Mesenteric fat pad (tissue), 1 donor: ENCODE results near the gene LRRC61. TPM values are rescaled to one million over a fixed set of nuclear protein-coding genes. Genes with fewer than 3 reads are reported as not detected.

Experiments used
- DNase-seq: peaks from one replicate; pipeline ENCODE4 v3.0.0-alpha.2; 2020; ENCODE audit warnings: low spot score
- total RNA-seq: library from RNA; stranded (reverse); fragmentation: NEBNext Ultra II Directional; extraction: Animal tissue kit (Norgen Biotek cat#: 25700); gene quantifications from one replicate; pipeline ENCODE4 v1.2.1, GENCODE V29; 2021
- donor health status: DM: yes; HTN: yes; CAD: no.

The LRRC61 gene
- total RNA-seq, 1 donor from 2014 or later: 3.9 TPM

DNA sequence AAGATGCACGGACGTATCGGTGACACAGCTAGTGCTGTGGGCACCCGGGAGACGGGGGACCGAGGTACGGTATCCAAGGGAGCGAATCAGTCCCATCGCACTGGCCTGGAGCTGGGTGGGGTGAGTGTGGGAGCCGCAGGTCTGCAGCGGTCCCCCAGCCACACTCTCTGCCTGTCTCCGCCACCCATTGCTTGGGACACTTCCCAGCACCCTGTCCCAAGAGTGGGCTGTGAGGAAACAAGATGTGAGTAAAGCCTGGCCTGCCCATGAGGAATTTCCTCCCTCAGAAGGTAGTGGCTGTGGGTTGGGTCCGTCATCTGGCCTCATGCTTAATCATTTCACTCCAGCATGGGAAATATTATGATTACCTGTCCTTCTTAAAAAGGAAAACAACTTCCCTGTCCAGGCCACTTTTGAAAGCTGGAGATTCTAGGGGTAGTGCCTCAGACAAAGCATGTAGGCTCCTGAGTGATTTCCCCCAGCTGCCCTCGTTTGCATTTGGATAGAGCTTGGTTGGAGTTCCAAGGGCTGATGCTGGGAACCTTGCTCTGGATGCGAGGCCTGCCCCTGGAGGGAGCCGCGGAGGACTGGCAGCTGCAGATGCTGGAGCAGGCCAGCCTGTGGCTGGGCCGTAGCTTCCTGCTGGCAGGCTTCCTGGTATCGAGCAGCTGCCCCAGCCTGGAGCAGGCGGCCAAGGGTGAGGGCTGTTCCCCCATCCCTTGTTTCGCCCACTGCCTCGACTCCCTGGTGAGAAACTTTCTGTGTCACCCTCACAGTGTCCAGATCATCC lies 6.4 kb downstream of the LRRC61 start:
- DNase-seq: no peak

DNA sequence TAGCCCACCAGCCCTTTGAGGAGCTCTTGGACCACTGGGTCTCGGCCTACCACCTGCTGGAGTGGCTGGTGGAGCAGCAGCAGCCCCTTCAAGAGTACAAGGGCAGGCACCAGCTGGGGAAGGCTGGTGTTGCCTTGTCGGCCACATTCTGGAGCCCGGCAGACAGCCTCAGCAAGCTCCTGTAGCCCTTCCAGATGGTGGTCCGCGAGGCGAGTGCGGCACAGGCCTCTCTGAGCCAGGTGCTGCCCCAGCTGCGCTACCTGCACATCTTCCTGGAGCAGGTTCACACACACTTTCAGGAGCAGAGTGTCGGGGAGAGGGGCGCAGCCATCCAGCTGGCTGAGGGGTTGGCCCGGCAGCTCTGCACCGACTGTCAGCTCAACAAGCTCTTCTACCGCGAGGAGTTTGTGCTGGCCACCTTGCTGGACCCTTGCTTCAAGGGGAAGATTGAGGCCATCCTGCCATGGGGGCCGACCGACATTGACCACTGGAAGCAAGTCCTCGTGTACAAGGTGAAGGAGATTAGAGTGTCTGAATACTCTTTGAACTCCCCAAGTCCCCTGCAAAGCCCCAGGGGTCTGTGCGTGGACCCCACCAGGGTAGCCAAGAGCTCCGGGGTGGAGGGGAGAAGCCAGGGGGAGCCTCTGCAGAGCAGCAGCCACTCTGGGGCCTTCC lies 7.2 kb downstream of the LRRC61 start:
- DNase-seq: no peak

GRCh38 chr7:150332852-150333635 lies 9.9 kb downstream of the LRRC61 start:
- peak; percentile 87 for DNase-seq

DNA sequence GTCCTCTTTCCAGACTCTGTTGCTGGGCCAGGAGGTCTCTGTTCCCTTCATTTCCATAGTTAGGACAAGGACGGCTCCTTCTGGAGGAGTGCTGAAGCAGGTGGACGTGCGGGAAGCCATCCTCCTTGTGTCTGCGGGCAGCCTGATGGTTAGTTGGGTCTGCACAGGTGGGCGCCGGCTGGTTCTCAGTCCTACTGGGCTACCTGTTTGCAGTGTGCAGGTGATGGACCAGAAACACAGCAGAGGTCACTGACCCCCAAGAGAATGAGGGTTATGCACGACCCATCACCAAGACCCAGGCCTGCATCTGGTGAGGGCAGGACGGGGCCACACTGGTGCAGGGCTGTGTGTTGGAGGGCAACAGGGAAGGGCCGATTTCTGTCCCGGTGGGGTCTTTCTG lies 10.5 kb downstream of the LRRC61 start:
- peak; percentile 65 for DNase-seq

GRCh38 chr7:150334108-150334507 lies 11.0 kb downstream of the LRRC61 start:
- DNase-seq: peak; percentile 62

- DNase-seq: peak; percentile 51
Measured at GRCh38 chr7:150335108-150335773, 12.1 kb downstream of the LRRC61 start.

DNA sequence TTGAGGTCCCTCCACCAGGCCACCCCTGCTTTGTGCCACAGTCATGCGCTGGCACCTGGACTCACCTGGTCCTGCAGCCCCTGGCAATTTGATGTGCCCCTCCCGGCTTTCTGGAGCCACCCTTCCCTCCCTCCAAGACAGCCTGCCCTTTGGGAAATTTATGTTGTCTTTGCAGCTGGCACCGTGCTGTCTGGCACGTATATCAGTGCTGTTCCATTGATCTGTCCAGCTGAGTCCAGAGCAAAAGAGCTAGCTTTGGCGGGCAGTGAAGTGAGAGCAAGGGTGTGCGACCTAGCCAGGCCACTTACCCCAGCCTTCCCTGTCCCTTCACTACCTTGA lies 12.6 kb downstream of the LRRC61 start:
- no peak for DNase-seq

- DNase-seq: no peak
Measured at GRCh38 chr7:150336746-150337145, 13.6 kb downstream of the LRRC61 start.

GRCh38 chr7:150337179-150337578 lies 14.0 kb downstream of the LRRC61 start:
- DNase-seq: peak; percentile 82

DNA sequence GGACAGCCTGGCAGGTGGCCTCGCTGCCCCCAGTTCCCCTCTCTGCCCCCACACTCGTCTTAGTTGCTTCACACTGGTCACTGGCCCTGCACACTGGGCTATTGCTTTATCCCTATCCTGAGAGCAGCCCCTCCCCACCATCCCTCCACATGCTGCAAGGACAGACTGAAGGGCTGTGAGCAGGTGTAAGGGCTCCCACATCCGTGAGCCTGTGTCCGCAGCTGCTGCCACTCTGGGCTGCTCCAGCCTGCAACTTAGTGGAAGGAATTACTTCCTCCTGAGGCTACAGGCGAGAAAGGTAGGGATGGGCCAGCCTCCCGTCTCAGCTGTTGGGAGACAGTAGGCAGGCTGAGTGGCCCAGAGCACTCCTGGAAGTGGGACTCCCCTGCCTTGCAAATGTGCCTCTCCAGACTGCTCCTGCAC lies 14.5 kb downstream of the LRRC61 start:
- DNase-seq: peak; percentile 78

DNA sequence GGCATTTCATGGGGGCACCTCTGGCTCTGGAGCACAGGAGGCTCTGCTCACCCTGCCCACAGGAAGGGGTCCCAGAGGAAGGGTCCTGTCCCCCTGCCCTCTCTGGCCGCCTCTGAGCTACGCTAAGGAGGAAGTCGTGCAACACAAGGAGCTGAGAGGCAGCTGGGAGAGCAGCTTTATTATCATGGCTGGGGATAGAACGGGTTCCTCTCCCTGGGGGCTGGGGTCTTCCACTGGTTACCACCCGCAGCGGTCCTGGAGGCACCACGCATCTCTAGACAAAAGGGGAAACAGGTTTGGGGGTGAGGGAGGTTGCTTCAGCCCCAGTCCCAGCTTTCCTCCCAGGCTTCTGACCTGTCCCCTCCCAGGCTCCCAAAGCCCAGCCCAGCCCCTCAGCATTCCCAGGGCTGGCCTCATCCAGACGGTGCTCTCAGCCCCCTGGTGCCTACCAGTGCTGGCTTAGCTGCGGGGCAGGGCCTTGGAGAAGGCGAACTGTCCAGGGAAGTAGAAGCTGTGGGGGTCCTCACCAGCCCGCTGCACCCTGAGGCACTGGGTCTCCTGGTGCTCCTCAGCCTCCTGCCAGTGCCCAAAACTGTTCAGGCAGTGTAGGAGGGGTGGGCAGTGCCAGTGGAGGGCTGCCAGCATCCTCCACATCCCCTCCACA lies 15.1 kb downstream of the LRRC61 start:
- peak; percentile 76 for DNase-seq

DNA sequence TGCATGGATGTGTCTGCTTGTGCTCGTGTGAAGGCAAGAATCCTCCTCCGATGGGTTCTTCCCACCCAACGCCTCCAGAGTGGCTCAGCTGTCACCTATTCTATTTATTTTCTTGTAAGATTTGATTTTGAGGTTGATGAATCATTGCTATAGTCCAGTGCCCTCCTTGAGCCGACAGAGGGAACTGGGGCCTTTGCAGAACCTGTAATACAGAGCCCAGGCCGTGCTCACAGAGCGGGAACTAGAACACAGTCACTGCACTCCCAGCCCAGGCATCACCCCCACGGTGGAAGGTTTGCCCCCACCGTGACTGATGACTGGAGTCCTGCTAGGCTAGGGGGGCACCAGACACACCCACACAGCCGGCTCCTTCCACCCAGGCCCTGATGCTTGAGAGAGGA lies 16.3 kb downstream of the LRRC61 start:
- peak; percentile 75 for DNase-seq

DNA sequence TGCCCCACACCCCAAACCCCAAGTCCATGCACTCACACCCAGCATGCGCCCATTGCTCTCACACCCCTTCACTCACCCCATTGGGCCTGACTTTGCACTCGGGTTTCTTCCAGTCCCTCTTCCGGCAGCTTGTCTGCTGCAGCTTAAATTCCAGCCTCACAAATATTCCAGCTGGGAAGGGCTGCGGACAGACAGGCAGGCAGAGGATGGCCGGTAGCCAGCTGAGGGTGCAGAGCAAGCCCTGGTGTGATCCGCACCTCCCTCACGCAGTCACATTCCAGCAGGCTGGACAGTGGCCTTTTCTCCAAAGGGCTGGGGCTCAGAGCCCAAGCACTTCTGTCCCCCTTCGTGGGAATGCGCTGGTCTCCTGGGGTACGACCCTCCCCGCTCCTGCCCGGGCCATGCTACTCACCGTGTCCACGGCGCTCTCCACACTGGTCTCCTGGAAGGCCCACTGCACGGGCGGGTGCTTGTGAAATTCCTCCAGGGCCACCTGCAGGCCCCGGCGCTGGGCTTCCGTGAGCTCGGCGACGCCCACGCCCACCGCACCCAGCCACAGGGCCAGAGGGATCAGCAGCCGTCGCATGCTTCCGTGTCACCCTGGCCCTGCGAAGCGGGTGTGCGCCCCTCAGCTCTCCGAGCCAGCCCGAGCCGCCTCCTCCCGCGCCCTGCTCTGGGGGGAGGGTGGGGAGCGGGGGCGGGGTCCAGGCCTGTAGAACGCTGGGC lies 17.0 kb downstream of the LRRC61 start:
- peak; percentile 88 for DNase-seq

DNA sequence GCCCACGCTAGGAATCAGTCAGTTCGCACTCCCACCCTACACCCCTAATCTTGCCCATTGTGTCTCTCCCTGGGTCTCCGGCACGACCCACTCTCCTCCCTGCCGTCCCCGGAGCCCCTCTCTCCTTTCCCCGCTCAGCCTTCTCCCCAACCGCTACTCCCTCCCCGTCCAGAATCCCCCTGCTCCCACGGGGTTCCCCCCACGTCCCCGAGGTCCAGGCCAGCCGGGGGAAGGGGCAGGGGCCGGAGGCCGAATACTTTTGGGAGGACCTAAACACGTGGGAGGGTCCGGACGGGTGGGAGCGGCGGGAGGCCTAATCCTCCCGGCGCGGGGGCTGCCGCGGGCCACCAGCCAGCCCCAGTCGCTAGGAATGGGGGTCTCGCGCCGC lies 17.7 kb downstream of the LRRC61 start:
- no peak for DNase-seq

DNA sequence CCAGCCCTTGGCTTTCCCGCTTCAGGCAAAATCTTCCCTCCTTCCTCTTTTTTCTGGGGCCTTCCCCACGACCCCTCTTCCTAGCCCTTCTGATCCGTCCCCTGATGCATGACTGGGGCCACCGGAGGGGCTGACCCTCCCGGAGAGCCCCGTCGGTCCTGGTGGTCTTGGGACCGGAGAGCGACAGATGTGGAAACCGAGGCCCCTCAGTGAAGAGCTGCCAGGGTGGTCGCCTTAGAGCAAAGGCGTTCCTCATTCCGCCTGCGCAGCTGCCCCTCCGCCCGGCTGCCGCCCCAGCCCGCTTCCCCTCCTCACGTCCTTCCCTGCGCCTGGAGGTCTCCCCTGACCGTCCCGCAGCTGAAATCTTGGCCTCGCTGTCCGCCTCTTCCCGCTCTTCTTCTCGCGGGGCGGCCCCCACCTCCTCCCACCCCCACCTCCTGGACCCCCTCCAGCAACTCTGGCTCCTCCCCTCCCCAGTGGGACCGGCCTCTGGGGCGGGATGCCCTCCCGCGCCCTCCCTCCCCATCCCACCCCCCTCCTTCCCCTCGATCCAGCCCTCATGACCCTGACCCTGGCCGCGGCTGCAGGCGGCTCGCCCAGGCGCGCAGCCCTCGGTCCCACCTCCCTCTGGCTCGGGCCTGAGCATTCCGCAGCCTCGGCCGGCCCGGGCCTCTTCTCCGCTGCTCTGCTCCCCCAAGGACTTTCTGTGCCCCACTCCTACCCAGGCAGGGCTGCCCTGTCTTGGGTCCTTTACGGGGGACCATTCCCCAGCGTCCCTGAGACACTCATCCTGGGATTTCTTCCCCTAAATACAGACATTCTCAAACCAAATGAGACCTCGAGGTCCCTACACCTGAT lies 18.3 kb downstream of the LRRC61 start, which contains the start of gene RARRES2:
Gene RARRES2, minus strand, starts transcription at position 367 of the 858 bp plus-strand sequence. CDS start 1,020 bp downstream, outside the sequence.
- DNase-seq: no peak

- peak; percentile 68 for DNase-seq
Measured at GRCh38 chr7:150342121-150342408, 18.9 kb downstream of the LRRC61 start.

- DNase-seq: no peak
Measured at GRCh38 chr7:150343225-150343624, 20.1 kb downstream of the LRRC61 start.

GRCh38 chr7:150344299-150344698 lies 21.1 kb downstream of the LRRC61 start:
- DNase-seq: no peak

GRCh38 chr7:150345012-150345411 lies 21.9 kb downstream of the LRRC61 start:
- DNase-seq: no peak
